Hepatocyte (in vitro differentiated cells): Measurements from ENCODE around the gene GLYATL2.

Source experiments
- EZH2 ChIP-seq: fragments of 200-600 bp; sonication (generic); IDR thresholded peaks from 2 replicates; pipeline ENCODE4 v1.6.1; 2016; ENCODE audit warnings: antibody characterized with exemption, mild to moderate bottlenecking, borderline replicate concordance
- TF ChIP-seq, protein P1 (sequence below): fragments of 200-600 bp; sonication (generic); IDR thresholded peaks from 2 replicates; pipeline ENCODE4 v1.5.1; 2016; ENCODE audit warnings: antibody characterized with exemption, mild to moderate bottlenecking; ENCODE audit not compliant: poor library complexity

DNA sequence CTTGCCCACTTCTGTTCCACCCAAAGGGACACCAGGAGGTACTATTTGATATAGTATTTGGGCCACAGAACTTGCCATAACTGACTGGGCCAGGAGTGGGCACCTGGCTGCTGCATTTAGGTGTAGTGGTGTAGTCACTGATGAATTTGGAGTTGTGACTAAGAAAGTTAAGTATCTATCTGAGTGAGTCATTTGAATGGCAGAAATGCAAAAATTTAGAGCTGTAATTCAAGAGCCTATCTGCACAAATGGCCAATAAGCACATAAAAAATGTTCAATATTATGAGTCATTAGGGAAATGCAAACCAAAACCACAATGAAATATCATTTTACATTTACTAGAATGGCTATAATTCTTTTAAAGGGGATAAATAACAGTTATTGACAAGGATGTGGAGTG is 14.7 kb downstream of the GLYATL2 start:
- TF ChIP-seq EZH2 = no peak
- TF ChIP-seq, protein P1, sequence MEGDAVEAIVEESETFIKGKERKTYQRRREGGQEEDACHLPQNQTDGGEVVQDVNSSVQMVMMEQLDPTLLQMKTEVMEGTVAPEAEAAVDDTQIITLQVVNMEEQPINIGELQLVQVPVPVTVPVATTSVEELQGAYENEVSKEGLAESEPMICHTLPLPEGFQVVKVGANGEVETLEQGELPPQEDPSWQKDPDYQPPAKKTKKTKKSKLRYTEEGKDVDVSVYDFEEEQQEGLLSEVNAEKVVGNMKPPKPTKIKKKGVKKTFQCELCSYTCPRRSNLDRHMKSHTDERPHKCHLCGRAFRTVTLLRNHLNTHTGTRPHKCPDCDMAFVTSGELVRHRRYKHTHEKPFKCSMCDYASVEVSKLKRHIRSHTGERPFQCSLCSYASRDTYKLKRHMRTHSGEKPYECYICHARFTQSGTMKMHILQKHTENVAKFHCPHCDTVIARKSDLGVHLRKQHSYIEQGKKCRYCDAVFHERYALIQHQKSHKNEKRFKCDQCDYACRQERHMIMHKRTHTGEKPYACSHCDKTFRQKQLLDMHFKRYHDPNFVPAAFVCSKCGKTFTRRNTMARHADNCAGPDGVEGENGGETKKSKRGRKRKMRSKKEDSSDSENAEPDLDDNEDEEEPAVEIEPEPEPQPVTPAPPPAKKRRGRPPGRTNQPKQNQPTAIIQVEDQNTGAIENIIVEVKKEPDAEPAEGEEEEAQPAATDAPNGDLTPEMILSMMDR = no peak
